Stimulated activated CD8-positive, alpha-beta memory T cell treated with anti-CD3 and anti-CD28 coated beads, Interleukin-12 subunit alpha, Interleukin-12 subunit beta, amount 100 ng/mL, for 24 hours (primary cell): Measurements from ENCODE around the gene EML4.
A peak's percentile ranks its signal among the peaks of the same experiment; 100 is the strongest.
"Not testable (repeated sequence)": the region's sequence is repeated elsewhere in the genome, so short reads cannot be mapped to it uniquely, and the experiment has no call there.

ENCODE experiments used
- DNase-seq: peaks from one replicate; pipeline ENCODE4 v3.0.0-alpha.2; 2020; ENCODE audit errors: extremely low read depth

Gene EML4

GRCh38 chr2:42359304-42359964 lies 190.3 kb downstream of the EML4 start:
- no peak for DNase-seq

- no peak for DNase-seq
Measured at GRCh38 chr2:42359965-42360483, 190.9 kb downstream of the EML4 start.

DNA sequence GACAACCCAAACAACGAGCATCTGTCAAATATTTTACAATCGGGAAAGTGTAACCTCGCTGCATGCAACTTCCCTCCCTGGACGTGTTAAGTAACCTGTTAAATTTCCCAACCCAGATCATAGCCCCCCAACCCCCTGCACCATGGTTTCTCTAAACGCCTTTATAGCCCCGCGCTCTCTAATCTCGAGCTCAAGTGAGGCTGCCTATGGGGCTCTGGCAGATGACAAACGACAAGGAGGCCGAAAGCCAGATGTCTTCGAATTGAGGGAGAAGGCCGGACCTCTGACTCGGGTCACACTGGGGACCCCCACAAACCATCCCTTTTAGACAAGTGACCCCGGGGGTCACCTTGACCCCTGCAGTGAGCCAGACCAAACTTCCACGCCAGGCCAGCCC lies 191.3 kb downstream of the EML4 start:
- DNase-seq = no peak

GRCh38 chr2:42360890-42361727 lies 192.0 kb downstream of the EML4 start, which contains the start of gene COX7A2L:
Gene COX7A2L, minus strand, starts transcription at chr2:42361217. Its CDS starts 56 bp downstream, at chr2:42361161.
- peak; percentile 85 for DNase-seq

GRCh38 chr2:42361728-42362283 lies 192.7 kb downstream of the EML4 start:
- DNase-seq = no peak

DNA sequence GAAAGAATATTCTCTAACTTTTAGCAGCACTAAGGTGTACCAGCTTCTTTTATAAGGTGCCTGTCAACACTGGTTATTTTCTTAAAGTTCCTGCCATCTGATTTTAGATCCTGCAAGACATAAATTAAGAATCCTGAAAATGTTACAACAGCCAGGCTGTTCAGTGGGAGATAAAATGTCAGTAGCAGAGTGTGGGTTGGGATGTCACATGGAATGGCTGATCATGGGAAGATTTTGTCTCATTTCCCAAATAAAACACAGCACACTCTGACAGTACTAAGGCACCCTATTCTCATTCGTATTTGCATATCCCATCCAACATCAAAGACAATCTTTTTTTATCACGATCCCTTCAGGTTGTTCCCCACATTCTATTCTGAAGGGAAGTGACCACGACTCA lies 194.3 kb downstream of the EML4 start:
- no peak for DNase-seq

DNA sequence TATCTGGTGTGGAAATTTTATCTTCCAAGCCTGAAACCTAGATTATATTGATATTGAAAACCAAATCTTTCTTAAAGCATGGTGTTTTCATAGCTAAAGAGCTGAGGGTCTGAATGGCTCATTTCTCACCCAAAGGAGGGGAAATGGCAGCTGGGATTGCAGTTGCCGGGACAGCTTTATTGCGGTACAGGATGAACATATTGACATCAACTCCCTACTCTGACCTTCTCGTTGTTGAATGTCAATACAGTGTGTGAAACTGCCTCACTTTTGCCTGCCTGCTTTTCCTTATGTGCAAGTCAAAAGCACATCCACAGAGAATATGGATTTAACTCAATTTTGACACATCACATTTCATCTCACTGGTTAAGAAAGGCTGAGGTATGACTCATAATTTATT lies 195.5 kb downstream of the EML4 start:
- DNase-seq = no peak

- DNase-seq = no peak
Measured at GRCh38 chr2:42366411-42366810, 197.3 kb downstream of the EML4 start.

- DNase-seq = no peak
Measured at GRCh38 chr2:42367835-42368234, 198.7 kb downstream of the EML4 start.

DNA sequence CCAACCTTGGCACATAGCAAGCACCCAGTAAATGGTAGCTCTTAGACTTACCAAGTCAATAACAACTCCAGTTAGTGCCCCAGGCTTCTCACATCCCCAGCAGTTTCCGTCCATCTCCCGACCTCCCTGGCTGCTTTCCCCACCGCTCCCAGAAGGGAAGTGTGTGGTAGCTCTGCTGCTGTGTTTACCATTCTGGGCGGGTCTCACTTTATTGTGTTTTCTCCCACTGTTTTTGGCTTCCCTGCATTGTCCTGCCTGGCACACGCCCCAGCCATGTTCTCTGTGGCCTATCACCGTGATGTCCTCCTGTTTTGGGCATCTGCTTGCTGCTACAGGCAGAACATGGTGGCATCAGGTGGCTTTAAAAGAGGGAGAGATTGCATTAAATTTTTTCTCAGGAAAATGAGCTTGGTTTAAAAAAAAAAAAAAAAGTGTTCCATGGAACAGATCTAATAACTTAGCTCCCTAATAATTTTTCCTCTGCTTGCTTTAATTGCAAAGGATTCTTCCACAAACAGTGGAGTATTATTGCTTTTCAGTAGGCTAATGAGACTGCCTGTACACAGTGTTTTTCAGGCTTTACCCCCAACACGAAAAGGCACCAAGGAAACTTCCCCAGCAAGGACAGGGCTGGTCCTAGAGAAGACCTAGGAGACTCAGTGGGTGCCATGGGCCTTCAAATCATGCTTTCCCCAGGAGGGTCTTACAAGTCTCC lies 199.8 kb downstream of the EML4 start:
- DNase-seq = no peak

GRCh38 chr2:42369532-42370229 lies 200.5 kb downstream of the EML4 start:
- DNase-seq = no peak

DNA sequence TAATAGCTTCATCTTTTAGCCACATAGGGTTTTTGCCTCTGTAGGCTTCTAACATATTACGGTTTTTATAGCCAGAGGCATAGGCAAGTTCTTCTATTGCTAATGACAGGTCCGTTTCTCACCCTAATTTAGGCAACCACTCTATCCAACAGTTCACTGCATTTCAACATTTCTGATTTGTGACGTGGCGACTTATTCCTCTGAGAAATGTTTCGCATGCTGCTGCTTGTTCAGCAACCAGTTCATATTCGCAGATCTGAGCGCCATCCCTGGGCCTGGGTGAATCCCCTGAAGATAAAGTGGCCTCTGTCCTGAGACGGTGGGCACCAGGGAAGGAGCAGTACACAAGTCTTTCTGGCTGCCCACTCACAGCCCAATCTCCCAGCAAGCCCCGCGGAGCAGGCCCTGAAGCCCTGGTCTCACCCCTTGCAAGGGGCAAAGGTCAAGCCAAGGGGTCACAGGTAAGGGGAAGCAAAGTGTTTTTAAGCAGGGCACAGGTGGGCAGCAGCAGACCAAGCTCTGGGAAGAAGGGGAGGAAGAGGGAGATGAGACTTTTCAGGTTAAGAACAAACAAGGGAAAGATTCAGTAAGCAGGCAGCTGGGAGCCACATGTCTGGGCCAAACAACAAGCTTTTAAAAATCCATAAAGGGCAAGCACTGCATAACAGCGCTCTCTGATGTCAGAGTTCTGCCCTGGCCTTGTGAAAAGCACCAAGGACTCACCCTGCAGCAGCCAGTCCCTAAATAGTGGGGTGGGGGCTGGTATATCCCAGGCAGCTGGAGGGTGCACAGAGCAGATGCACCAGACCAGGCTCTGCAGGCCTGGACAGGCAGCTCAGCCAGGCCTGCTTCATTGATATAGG lies 202.7 kb downstream of the EML4 start:
- DNase-seq = no peak

DNA sequence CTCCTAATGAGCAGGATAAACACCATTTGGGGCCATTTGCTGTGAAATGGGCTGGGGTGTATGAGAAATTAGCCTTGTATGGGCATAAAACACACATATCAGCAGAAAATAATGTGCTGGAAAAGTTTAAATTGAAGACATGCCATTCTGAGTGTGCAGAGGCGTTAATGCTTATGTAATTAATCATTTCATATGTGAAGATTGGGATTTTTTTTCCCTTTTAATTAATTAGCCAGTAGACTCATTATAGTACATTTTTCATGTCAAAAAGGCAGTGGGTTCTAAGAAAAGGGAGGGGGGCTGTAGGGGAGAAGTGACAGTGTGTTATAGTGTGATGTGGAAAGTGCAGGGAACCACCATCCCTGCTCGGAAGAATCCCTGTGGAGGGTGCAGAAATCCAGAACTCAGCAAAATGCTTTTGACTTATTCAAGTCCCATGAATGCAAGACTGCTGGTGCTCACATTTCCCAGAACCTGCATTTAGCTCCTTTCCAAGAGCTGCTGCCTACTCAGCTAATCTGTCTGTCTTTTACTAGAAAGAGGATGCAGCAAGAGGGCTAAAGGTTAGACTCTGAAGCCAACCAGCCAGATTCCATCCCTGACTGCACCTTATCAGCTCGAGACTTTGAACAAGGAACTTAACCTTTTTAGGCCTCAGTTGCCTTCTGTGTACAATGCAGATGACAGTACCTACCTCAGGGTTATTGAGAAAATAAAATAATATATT lies 203.5 kb downstream of the EML4 start:
- no peak for DNase-seq

GRCh38 chr2:42376758-42377157 lies 207.6 kb downstream of the EML4 start:
- no peak for DNase-seq

DNA sequence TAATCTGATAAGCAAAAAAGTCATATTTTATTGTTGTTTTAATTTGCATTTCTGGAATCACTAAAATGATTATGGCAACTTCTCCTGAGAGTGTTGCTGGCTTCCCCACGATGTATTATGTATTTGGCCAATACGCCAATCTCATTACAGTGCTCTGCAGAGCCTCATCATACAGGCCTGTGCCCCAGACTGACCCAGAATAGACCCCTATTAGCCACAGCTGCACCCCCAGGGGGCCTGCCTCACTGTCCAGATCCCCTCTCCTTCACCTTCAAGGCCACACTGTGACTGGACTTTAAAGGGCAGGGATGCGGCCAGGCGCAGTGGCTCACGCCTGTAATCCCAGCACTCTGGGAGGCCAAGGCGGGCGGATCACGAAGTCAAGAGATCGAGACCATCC lies 209.3 kb downstream of the EML4 start:
- no peak for DNase-seq

DNA sequence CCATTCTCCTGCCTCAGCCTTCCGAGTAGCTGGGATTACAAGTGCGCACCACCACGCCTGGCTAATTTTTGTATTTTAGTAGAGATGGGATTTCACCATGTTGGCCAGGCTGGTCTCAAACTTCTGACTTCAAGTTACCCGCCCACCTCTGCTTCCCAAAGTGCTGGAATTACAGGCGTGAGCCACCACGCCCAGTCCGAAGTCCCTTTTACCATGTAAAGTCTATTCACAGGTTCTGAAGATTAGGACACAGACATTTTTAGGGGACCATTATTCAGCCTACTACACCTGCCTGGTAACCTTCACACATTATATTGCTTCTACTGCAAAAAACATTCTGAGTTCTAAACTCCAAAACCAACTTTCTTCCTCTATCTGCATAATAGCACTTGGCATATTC lies 210.9 kb downstream of the EML4 start:
- DNase-seq = not testable (repeated sequence)

DNA sequence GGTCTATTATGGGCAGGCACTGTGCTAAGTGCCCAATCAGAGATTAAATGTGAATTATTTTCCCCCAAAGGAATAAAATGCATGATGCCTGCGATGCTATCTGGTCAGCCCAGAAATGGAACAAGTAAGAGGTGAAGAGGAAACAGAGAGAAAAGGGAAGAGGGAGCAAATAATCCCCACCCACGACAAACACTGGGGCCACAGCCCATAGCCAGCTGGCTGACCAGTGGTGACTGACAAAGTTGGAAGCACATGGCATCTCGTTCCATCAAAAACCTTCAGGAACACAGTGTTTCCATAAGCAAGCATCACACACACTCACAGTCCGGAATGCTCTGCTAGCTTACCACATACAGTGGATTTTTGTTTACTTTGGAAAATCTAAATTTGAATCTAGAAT lies 213.0 kb downstream of the EML4 start:
- DNase-seq = no peak
